OCI-LY3 (cell line): ENCODE data around the gene SNX15.

Experiments
- H2AFZ ChIP-seq: fragments of 200-600, 300-600 bp; shearing (Covaris generic); 2 replicates; pipeline ENCODE4 v1.6.0; 2014; ENCODE audit warnings: antibody characterized with exemption, low read depth, low read length
- H3K27ac ChIP-seq: fragments of 200-600, 300-600 bp; sonication (generic); 2 replicates; pipeline ENCODE4 v1.5.1; 2014; ENCODE audit warnings: mild to moderate bottlenecking, low read length, moderate library complexity, mixed read lengths
- H3K27me3 ChIP-seq: fragments of 200-600, 300-600 bp; sonication (generic); 2 replicates; pipeline ENCODE4 v1.6.1; 2014; ENCODE audit warnings: low read depth, low read length, mixed read lengths
- H3K36me3 ChIP-seq: fragments of 200-600, 300-600 bp; sonication (generic); replicated peaks from 2 replicates; pipeline ENCODE3; 2014; ENCODE audit warnings: low read depth, low read length, mixed read lengths
- H3K4me1 ChIP-seq: fragments of 300-600, 200-600 bp; sonication (generic); 2 replicates; pipeline ENCODE4 v1.6.1; 2014; ENCODE audit warnings: low read length, mixed read lengths
- H3K4me2 ChIP-seq: fragments of 200-600, 300-600 bp; sonication (generic); 2 replicates; pipeline ENCODE4 v1.6.1; 2014; ENCODE audit warnings: low read length, mixed read lengths
- H3K4me3 ChIP-seq: fragments of 300-600, 200-600 bp; sonication (generic); 2 replicates; pipeline ENCODE4 v1.5.1; 2014; ENCODE audit warnings: antibody characterized with exemption, mild to moderate bottlenecking, low read length, moderate library complexity
- H3K79me2 ChIP-seq: fragments of 300-600, 200-600 bp; shearing (Covaris generic); 2 replicates; pipeline ENCODE4 v1.6.1; 2014; ENCODE audit warnings: mild to moderate bottlenecking, low read length, mixed read lengths
- H3K9ac ChIP-seq: fragments of 300-600, 200-600 bp; shearing (Covaris generic); 2 replicates; pipeline ENCODE4 v1.6.0; 2014; ENCODE audit warnings: mild to moderate bottlenecking, low read length, moderate library complexity
- H3K9me3 ChIP-seq: fragments of 200-600, 300-600 bp; shearing (Covaris generic); 2 replicates; pipeline ENCODE4 v1.6.1; 2014; ENCODE audit warnings: low read length, mixed read lengths; ENCODE audit not compliant: insufficient read depth
- H4K20me1 ChIP-seq: fragments of 200-600, 300-600 bp; sonication (generic); 2 replicates; pipeline ENCODE4 v1.6.1; 2016; ENCODE audit warnings: low read length, mixed read lengths; ENCODE audit not compliant: insufficient read depth
- EZH2phosphoT487 ChIP-seq: fragments of 200-600 bp; shearing (Covaris generic); IDR thresholded peaks from 2 replicates; pipeline ENCODE4 v1.6.1; 2018; ENCODE audit warnings: antibody characterized with exemption, mixed run types, low read depth
- TF ChIP-seq, protein P1 (sequence below): fragments of 200-600, 300-600 bp; sonication (generic); IDR thresholded peaks from 2 replicates; pipeline ENCODE4 v1.5.1; 2014; ENCODE audit warnings: antibody characterized with exemption, low read length, low read depth

Gene SNX15

GRCh38 chr11:65043881-65044501 lies 16.8 kb downstream of the SNX15 start:
- peaks cover 6% of the 10 kb centered on the region for H3K36me3 ChIP-seq
- no peak overlapping the region for H3K9ac ChIP-seq
- TF ChIP-seq EZH2phosphoT487, result no peak
- TF ChIP-seq, protein P1, sequence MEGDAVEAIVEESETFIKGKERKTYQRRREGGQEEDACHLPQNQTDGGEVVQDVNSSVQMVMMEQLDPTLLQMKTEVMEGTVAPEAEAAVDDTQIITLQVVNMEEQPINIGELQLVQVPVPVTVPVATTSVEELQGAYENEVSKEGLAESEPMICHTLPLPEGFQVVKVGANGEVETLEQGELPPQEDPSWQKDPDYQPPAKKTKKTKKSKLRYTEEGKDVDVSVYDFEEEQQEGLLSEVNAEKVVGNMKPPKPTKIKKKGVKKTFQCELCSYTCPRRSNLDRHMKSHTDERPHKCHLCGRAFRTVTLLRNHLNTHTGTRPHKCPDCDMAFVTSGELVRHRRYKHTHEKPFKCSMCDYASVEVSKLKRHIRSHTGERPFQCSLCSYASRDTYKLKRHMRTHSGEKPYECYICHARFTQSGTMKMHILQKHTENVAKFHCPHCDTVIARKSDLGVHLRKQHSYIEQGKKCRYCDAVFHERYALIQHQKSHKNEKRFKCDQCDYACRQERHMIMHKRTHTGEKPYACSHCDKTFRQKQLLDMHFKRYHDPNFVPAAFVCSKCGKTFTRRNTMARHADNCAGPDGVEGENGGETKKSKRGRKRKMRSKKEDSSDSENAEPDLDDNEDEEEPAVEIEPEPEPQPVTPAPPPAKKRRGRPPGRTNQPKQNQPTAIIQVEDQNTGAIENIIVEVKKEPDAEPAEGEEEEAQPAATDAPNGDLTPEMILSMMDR, result no peak
- no peak overlapping the region for H3K27ac ChIP-seq
- no peaks in the 10 kb centered on the region for H3K9me3 ChIP-seq
- no peaks in the 10 kb centered on the region for H3K27me3 ChIP-seq
- H3K79me2 ChIP-seq, result no peaks in the 10 kb centered on the region
- H3K4me1 ChIP-seq, result peaks cover 9% of the 10 kb centered on the region; the same call in 1 of the 2 replicates
- no peak overlapping the region for H3K4me3 ChIP-seq
- H3K4me2 ChIP-seq, result no peak overlapping the region
- no peaks in the 10 kb centered on the region for H4K20me1 ChIP-seq
- no peak overlapping the region for H2AFZ ChIP-seq

GRCh38 chr11:65045061-65045460 lies 17.8 kb downstream of the SNX15 start:
- H3K4me2 ChIP-seq, result no peak overlapping the region

DNA sequence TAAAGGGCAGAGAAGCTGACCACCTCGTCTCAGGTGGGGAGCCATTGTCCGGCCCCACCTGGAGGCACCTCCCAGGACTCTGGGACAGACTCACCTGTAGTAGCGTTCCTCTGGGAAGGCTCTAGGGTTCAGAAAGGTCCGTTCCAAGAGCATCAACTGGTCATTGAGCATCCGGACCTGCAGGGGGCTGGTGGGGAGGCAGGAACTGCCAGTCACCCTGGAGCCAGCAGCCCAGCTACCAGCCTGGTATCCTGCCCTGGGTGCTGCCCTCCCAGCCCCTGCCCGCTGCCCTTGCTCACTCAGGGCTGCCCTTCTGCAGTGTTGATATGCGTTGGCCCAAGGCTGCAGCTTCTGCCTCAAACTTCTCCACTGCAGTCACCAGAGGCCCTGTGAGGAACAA lies 18.5 kb downstream of the SNX15 start:
- no peaks in the 10 kb centered on the region for H4K20me1 ChIP-seq
- no peaks in the 10 kb centered on the region for H3K27me3 ChIP-seq
- no peak overlapping the region for H2AFZ ChIP-seq
- no peak overlapping the region for H3K4me3 ChIP-seq
- peaks cover 6% of the 10 kb centered on the region for H3K36me3 ChIP-seq
- no peak overlapping the region for H3K27ac ChIP-seq
- TF ChIP-seq EZH2phosphoT487, result no peak
- TF ChIP-seq, protein P1, result no peak
- H3K4me1 ChIP-seq, result peaks cover 3% of the 10 kb centered on the region; the same call in 1 of the 2 replicates
- H3K4me2 ChIP-seq, result no peak overlapping the region
- H3K79me2 ChIP-seq, result no peaks in the 10 kb centered on the region
- no peaks in the 10 kb centered on the region for H3K9me3 ChIP-seq
- H3K9ac ChIP-seq, result no peak overlapping the region

More at GRCh38 chr11:65045061-65045460, 17.8 kb downstream of the SNX15 start:
- H3K27me3 ChIP-seq, result no peaks in the 10 kb centered on the region
- H3K27ac ChIP-seq, result no peak overlapping the region
- no peak overlapping the region for H3K9ac ChIP-seq
- H4K20me1 ChIP-seq, result no peaks in the 10 kb centered on the region
- H3K9me3 ChIP-seq, result no peaks in the 10 kb centered on the region
- H3K4me1 ChIP-seq, result peaks cover 8% of the 10 kb centered on the region; the same call in 1 of the 2 replicates
- H2AFZ ChIP-seq, result no peak overlapping the region
- H3K79me2 ChIP-seq, result no peaks in the 10 kb centered on the region
- no peak overlapping the region for H3K4me3 ChIP-seq
- no peak for TF ChIP-seq EZH2phosphoT487
- TF ChIP-seq, protein P1, result no peak
- peaks cover 6% of the 10 kb centered on the region for H3K36me3 ChIP-seq

GRCh38 chr11:65047581-65048422 lies 20.6 kb downstream of the SNX15 start:
- H3K27me3 ChIP-seq, result no peaks in the 10 kb centered on the region; the same call in 1 of the 2 replicates
- H3K4me1 ChIP-seq, result peaks cover 5% of the 10 kb centered on the region
- H3K4me2 ChIP-seq, result no peak overlapping the region
- no peak overlapping the region for H3K9ac ChIP-seq
- H3K79me2 ChIP-seq, result no peaks in the 10 kb centered on the region
- H3K4me3 ChIP-seq, result no peak overlapping the region
- H4K20me1 ChIP-seq, result no peaks in the 10 kb centered on the region
- H3K9me3 ChIP-seq, result no peaks in the 10 kb centered on the region
- TF ChIP-seq, protein P1, result no peak
- no peak for TF ChIP-seq EZH2phosphoT487
- H3K36me3 ChIP-seq, result peaks cover 6% of the 10 kb centered on the region
- no peak overlapping the region for H2AFZ ChIP-seq
- no peak overlapping the region for H3K27ac ChIP-seq
